ENCODE measurements around the gene UGT1A8.
"Not testable (repeated sequence)": the region's sequence is repeated elsewhere in the genome, so short reads cannot be mapped to it uniquely, and the experiment has no call there.

Gene UGT1A8

GRCh38 chr2:233602076-233602475 lies 15.4 kb upstream of the UGT1A8 start:
- H3K27ac Mint-ChIP-seq, result no peak overlapping the region
- no peak for TF ChIP-seq CTCF (IDR thresholded peaks at IDR 0.05)
- no peak overlapping the region for H3K4me3 Mint-ChIP-seq
- peaks cover 27% of the 10 kb centered on the region for H3K27me3 Mint-ChIP-seq (ENCODE audit: low read depth, poor library complexity)
- no peaks in the 10 kb centered on the region for H3K4me1 Mint-ChIP-seq
- peaks cover 21% of the 10 kb centered on the region for H3K9me3 Mint-ChIP-seq
- DNase-seq, result no peak
- no peaks in the 10 kb centered on the region for H3K36me3 Mint-ChIP-seq (ENCODE audit: low read depth)

GRCh38 chr2:233603520-233603919 lies 13.9 kb upstream of the UGT1A8 start:
- TF ChIP-seq CTCF (IDR thresholded peaks at IDR 0.05), result no peak
- no peaks in the 10 kb centered on the region for H3K36me3 Mint-ChIP-seq (ENCODE audit: low read depth)
- H3K4me1 Mint-ChIP-seq, result no peaks in the 10 kb centered on the region
- H3K27ac Mint-ChIP-seq, result no peak overlapping the region
- peaks cover 21% of the 10 kb centered on the region for H3K9me3 Mint-ChIP-seq
- no peak for DNase-seq
- peaks cover 25% of the 10 kb centered on the region for H3K27me3 Mint-ChIP-seq (ENCODE audit: low read depth, poor library complexity)
- H3K4me3 Mint-ChIP-seq, result no peak overlapping the region

- no peaks in the 10 kb centered on the region for H3K36me3 Mint-ChIP-seq (ENCODE audit: low read depth)
- H3K27ac Mint-ChIP-seq, result no peak overlapping the region
- peaks cover 18% of the 10 kb centered on the region for H3K27me3 Mint-ChIP-seq (ENCODE audit: low read depth, poor library complexity)
These were observed 12.6 kb upstream of the UGT1A8 start for GRCh38 chr2:233604826-233605225.

GRCh38 chr2:233605680-233606079 lies 11.8 kb upstream of the UGT1A8 start:
- DNase-seq, result no peak
- H3K9me3 Mint-ChIP-seq, result peaks cover 27% of the 10 kb centered on the region
- no peak overlapping the region for H3K4me3 Mint-ChIP-seq
- no peak for TF ChIP-seq CTCF (IDR thresholded peaks at IDR 0.05)
- no peaks in the 10 kb centered on the region for H3K4me1 Mint-ChIP-seq
- no peak overlapping the region for H3K27ac Mint-ChIP-seq
- peaks cover 10% of the 10 kb centered on the region for H3K27me3 Mint-ChIP-seq (ENCODE audit: low read depth, poor library complexity)
- H3K36me3 Mint-ChIP-seq (ENCODE audit: low read depth), result no peaks in the 10 kb centered on the region

More at GRCh38 chr2:233604826-233605225, 12.6 kb upstream of the UGT1A8 start:
- Mint-ChIP-seq H3K4me1 (no peaks in the 10 kb centered on the region), H3K4me3 (no peak overlapping the region), H3K9me3 (peaks cover 21% of the 10 kb centered on the region)
- no peak for DNase-seq
- TF ChIP-seq CTCF (IDR thresholded peaks at IDR 0.05), result no peak

GRCh38 chr2:233611284-233611683 lies 6.1 kb upstream of the UGT1A8 start:
- Mint-ChIP-seq H3K36me3 (ENCODE audit: low read depth) (no peaks in the 10 kb centered on the region), H3K9me3 (peaks cover 59% of the 10 kb centered on the region), H3K27ac (no peak overlapping the region), H3K27me3 (ENCODE audit: low read depth, poor library complexity) (peaks cover 17% of the 10 kb centered on the region), H3K4me3 (no peak overlapping the region), H3K4me1 (no peaks in the 10 kb centered on the region)
- no peak for DNase-seq
- TF ChIP-seq CTCF (IDR thresholded peaks at IDR 0.05), result no peak

- peaks cover 20% of the 10 kb centered on the region for H3K9me3 Mint-ChIP-seq
These were observed 2.8 kb downstream of the UGT1A8 start for GRCh38 chr2:233620204-233620603.

GRCh38 chr2:233621863-233622262 lies 4.4 kb downstream of the UGT1A8 start:
- H3K27ac Mint-ChIP-seq; H3K4me1 Mint-ChIP-seq; DNase-seq; H3K4me3 Mint-ChIP-seq; H3K9me3 Mint-ChIP-seq; H3K36me3 Mint-ChIP-seq (ENCODE audit: low read depth): not testable (repeated sequence)
- peaks cover 19% of the 10 kb centered on the region for H3K27me3 Mint-ChIP-seq (ENCODE audit: low read depth, poor library complexity)

More at GRCh38 chr2:233620204-233620603, 2.8 kb downstream of the UGT1A8 start:
- no peaks in the 10 kb centered on the region for H3K4me1 Mint-ChIP-seq
- H3K27me3 Mint-ChIP-seq (ENCODE audit: low read depth, poor library complexity), result peaks cover 13% of the 10 kb centered on the region
- no peak overlapping the region for H3K4me3 Mint-ChIP-seq
- H3K27ac Mint-ChIP-seq, result no peak overlapping the region
- no peaks in the 10 kb centered on the region for H3K36me3 Mint-ChIP-seq (ENCODE audit: low read depth)
- DNase-seq, result no peak
- no peak for TF ChIP-seq CTCF (IDR thresholded peaks at IDR 0.05)

Measured in nephron progenitor cell (in vitro differentiated cells).